Stimulated activated CD4-positive, alpha-beta T cell treated with anti-CD3 and anti-CD28 coated beads, Interleukin-12 subunit alpha, Interleukin-12 subunit beta, amount 100 ng/mL, for 48 hours (primary cell): ENCODE results near the gene PBLD.
"Not testable (repeated sequence)": the region's sequence is repeated elsewhere in the genome, so short reads cannot be mapped to it uniquely, and the experiment has no call there.

Experiments used
- DNase-seq, 3 donors: peaks; one replicate each; pipeline ENCODE4 v3.0.0-alpha.2; 2020; ENCODE audit warnings: low read depth in 2 of 3, low spot score in 1 of 3

PBLD gene

GRCh38 chr10:68284062-68285001, 48.4 kb downstream of the PBLD start:
- no peak for DNase-seq

- no peak for DNase-seq
Measured at GRCh38 chr10:68280758-68281157, 52.0 kb downstream of the PBLD start.

GRCh38 chr10:68278906-68279753, 53.6 kb downstream of the PBLD start:
- not testable (repeated sequence) for DNase-seq

GRCh38 chr10:68277814-68278213, 54.9 kb downstream of the PBLD start:
- DNase-seq = not testable (repeated sequence)

- no peak for DNase-seq
Measured at GRCh38 chr10:68276224-68276623, 56.5 kb downstream of the PBLD start.

GRCh38 chr10:68275600-68276126, 57.1 kb downstream of the PBLD start:
- no peak for DNase-seq

GRCh38 chr10:68272833-68273232, 59.9 kb downstream of the PBLD start:
- DNase-seq = no peak

GRCh38 chr10:68271196-68271882, 61.4 kb downstream of the PBLD start:
- DNase-seq = no peak

- DNase-seq = no peak
Measured at GRCh38 chr10:68269562-68270290, 63.0 kb downstream of the PBLD start.

GRCh38 chr10:68261132-68261856, 71.4 kb downstream of the PBLD start:
- DNase-seq = no peak

GRCh38 chr10:68253346-68253745, 79.4 kb downstream of the PBLD start:
- DNase-seq = no peak

- no peak for DNase-seq
Measured at GRCh38 chr10:68251625-68252495, 80.9 kb downstream of the PBLD start.

GRCh38 chr10:68251151-68251550, 81.6 kb downstream of the PBLD start:
- DNase-seq = no peak

GRCh38 chr10:68249297-68249696, 83.4 kb downstream of the PBLD start:
- DNase-seq = no peak

- DNase-seq = no peak
Measured at GRCh38 chr10:68247931-68248330, 84.8 kb downstream of the PBLD start.

- not testable (repeated sequence) for DNase-seq
Measured at GRCh38 chr10:68246397-68246796, 86.3 kb downstream of the PBLD start.

- DNase-seq = no peak
Measured at GRCh38 chr10:68242051-68242450, 90.7 kb downstream of the PBLD start.

- no peak for DNase-seq
Measured at GRCh38 chr10:68239596-68240150, 93.1 kb downstream of the PBLD start.
